Keratinocyte (primary cell): ENCODE measurements around the gene SPTLC2. TPM values are rescaled to one million over a fixed set of nuclear protein-coding genes. Genes with fewer than 3 reads are reported as not detected.

Source experiments
- DNase-seq: peaks from one replicate; pipeline ENCODE4 v3.0.0-alpha.2; 2011; ENCODE audit warnings: low read depth, missing footprints, low spot score
- FAIRE-seq: peaks from 2 replicates; lab custom pipeline; 2011; peaks lifted over from hg19 to GRCh38; lab: Jason Lieb, UNC
- H2AFZ ChIP-seq: 2 replicates; pipeline ENCODE4 v1.6.0; 2012; ENCODE audit warnings: low read length, control low read depth, inconsistent platforms; ENCODE audit not compliant: control insufficient read depth
- H3K27ac ChIP-seq: 2 replicates; pipeline ENCODE4 v1.5.1; 2011; ENCODE audit warnings: low read length; ENCODE audit not compliant: control insufficient read depth, insufficient read depth
- H3K27me3 ChIP-seq: 3 replicates; pipeline ENCODE4 v1.6.0; 2011; ENCODE audit warnings: low read length; ENCODE audit not compliant: control insufficient read depth, insufficient read depth; ENCODE audit errors: extremely low read depth
- H3K36me3 ChIP-seq, 2 experiments: 2 replicates in 1 of 2; 3 replicates in 1 of 2; pipeline ENCODE4 v1.5.1; 2011; ENCODE audit warnings: low read length in 2 of 2, mild to moderate bottlenecking in 1 of 2; ENCODE audit not compliant: control insufficient read depth in 2 of 2, insufficient read depth in 2 of 2; ENCODE audit errors: extremely low read depth in 1 of 2
- H3K4me1 ChIP-seq: 3 replicates; pipeline ENCODE4 v1.5.1; 2011; ENCODE audit warnings: low read length; ENCODE audit not compliant: control insufficient read depth, insufficient read depth; ENCODE audit errors: extremely low read depth
- H3K4me2 ChIP-seq: 3 replicates; pipeline ENCODE4 v1.6.0; 2011; ENCODE audit warnings: low read depth, low read length; ENCODE audit not compliant: control insufficient read depth, insufficient read depth; ENCODE audit errors: extremely low read depth
- H3K4me3 ChIP-seq, 3 experiments: fragments of 200-600 bp in 1 of 3; sonication (generic) in 1 of 3; 2 replicates in 2 of 3; 3 replicates in 1 of 3; pipeline ENCODE4 v1.5.1; 2011 to 2016; ENCODE audit warnings: low read length in 3 of 3, mild to moderate bottlenecking in 3 of 3, control low read depth in 2 of 3, inconsistent platforms in 1 of 3, low read depth in 1 of 3, mixed read lengths in 1 of 3, mixed run types in 1 of 3, moderate library complexity in 1 of 3; ENCODE audit not compliant: control insufficient read depth in 2 of 3, insufficient read depth in 2 of 3; ENCODE audit errors: extremely low read depth in 1 of 3
- H3K79me2 ChIP-seq: 2 replicates; pipeline ENCODE4 v1.6.0; 2012; ENCODE audit warnings: low read length; ENCODE audit not compliant: control insufficient read depth, insufficient read depth
- H3K9ac ChIP-seq: 3 replicates; pipeline ENCODE4 v1.6.0; 2011; ENCODE audit warnings: low read length; ENCODE audit not compliant: control insufficient read depth, insufficient read depth; ENCODE audit errors: extremely low read depth
- H3K9me1 ChIP-seq: 3 replicates; pipeline ENCODE4 v1.6.0; 2011; ENCODE audit warnings: low read length; ENCODE audit not compliant: control insufficient read depth, insufficient read depth; ENCODE audit errors: extremely low read depth
- H3K9me3 ChIP-seq: 2 replicates; pipeline ENCODE4 v1.5.1; 2012; ENCODE audit warnings: low read depth, low read length; ENCODE audit not compliant: control insufficient read depth
- H4K20me1 ChIP-seq: 3 replicates; pipeline ENCODE4 v1.6.0; 2011; ENCODE audit warnings: low read length; ENCODE audit not compliant: control insufficient read depth, insufficient read depth; ENCODE audit errors: extremely low read depth
- EZH2 ChIP-seq: IDR thresholded peaks from one replicate; pipeline ENCODE4 v1.6.1; 2012; ENCODE audit warnings: inconsistent platforms, mild to moderate bottlenecking, low read length, moderate library complexity
- dilution Hi-C: fragments of 300-500 bp; cut with MboI; formaldehyde crosslinking; loops from one replicate; pipeline ENCODE4 v1.7.0; 2020; ENCODE audit warnings: low sequenced_read_pairs; ENCODE audit not compliant: extremely low pct_ligation_motif_present
- polyA plus RNA-seq, 5 experiments: library from polyadenylated mRNA; depleted of rRNA in 3 of 5; stranded (reverse) in 3 of 5; stranded (forward) in 1 of 5; unstranded in 1 of 5; fragments of >200 nt; gene quantifications; 1 replicate in 1 of 5; 2 replicates in 3 of 5; 3 replicates in 1 of 5; pipeline versions ENCODE4 v1.2.1 to v1.2.3, GENCODE V29; 2011 to 2012; ENCODE audit warnings: missing spikeins in 2 of 5, low read depth in 1 of 5, low replicate concordance in 1 of 5
- TF ChIP-seq, protein P1 (sequence below), 3 experiments: IDR thresholded peaks in 1 of 3; conservative IDR thresholded peaks in 1 of 3; optimal IDR thresholded peaks in 1 of 3; 2 replicates in 2 of 3; 3 replicates in 1 of 3; pipeline versions ENCODE3 to v1.5.1; 2011; ENCODE audit warnings: low read length in 3 of 3, mild to moderate bottlenecking in 3 of 3, moderate library complexity in 2 of 3, control low read depth in 1 of 3, inconsistent platforms in 1 of 3; ENCODE audit not compliant: insufficient read depth in 2 of 3; ENCODE audit errors: extremely low read depth in 1 of 3

SPTLC2 gene
- polyA plus RNA-seq, 1 donor (not counting 4 experiments of a cell fraction or from before 2014, with no cell fraction given): 46.8 TPM

DNA sequence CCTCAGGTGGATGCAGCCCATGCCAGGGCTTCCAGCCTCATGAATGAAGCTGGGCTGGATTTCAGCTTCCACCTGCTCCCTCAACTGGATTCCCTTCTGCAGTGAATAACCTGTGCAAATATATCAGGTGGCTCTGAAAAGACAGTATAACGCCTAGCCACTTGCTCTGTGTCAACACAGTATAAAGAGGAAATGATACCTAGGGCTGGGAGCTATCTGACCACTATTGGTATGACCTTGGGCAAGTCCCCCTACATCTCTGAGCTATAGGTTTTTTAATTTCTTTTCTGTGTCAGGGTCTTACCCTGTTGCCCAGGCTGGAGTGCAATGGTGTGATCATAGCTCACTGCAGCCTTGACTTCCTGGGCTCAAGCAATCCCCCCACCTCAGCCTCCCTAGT lies 137.6 kb downstream of the SPTLC2 start:
- no peak for FAIRE-seq
- no peak for DNase-seq
- H4K20me1 ChIP-seq: no peaks in the 10 kb centered on the region
- no peaks in the 10 kb centered on the region for H3K36me3 ChIP-seq
- no peak overlapping the region for H3K4me2 ChIP-seq
- H2AFZ ChIP-seq: no peak overlapping the region
- H3K9me1 ChIP-seq: no peaks in the 10 kb centered on the region
- H3K27ac ChIP-seq: no peak overlapping the region
- no peak for TF ChIP-seq EZH2
- TF ChIP-seq, protein P1, sequence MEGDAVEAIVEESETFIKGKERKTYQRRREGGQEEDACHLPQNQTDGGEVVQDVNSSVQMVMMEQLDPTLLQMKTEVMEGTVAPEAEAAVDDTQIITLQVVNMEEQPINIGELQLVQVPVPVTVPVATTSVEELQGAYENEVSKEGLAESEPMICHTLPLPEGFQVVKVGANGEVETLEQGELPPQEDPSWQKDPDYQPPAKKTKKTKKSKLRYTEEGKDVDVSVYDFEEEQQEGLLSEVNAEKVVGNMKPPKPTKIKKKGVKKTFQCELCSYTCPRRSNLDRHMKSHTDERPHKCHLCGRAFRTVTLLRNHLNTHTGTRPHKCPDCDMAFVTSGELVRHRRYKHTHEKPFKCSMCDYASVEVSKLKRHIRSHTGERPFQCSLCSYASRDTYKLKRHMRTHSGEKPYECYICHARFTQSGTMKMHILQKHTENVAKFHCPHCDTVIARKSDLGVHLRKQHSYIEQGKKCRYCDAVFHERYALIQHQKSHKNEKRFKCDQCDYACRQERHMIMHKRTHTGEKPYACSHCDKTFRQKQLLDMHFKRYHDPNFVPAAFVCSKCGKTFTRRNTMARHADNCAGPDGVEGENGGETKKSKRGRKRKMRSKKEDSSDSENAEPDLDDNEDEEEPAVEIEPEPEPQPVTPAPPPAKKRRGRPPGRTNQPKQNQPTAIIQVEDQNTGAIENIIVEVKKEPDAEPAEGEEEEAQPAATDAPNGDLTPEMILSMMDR (optimal IDR thresholded peaks at IDR 0.05 in 1 of 3, IDR thresholded peaks at IDR 0.05 in 1 of 3, conservative IDR thresholded peaks at IDR 0.05 in 1 of 3; ENCODE audit: extremely low read depth in 1 of 3, insufficient read depth in 2 of 3, low read length in 3 of 3): no peak
- H3K9ac ChIP-seq: no peak overlapping the region
- dilution Hi-C loops: no loop called here
- H3K4me3 ChIP-seq: no peak overlapping the region
- no peaks in the 10 kb centered on the region for H3K9me3 ChIP-seq
- no peaks in the 10 kb centered on the region for H3K79me2 ChIP-seq
- no peaks in the 10 kb centered on the region for H3K4me1 ChIP-seq
- peaks cover 7% of the 10 kb centered on the region for H3K27me3 ChIP-seq

DNA sequence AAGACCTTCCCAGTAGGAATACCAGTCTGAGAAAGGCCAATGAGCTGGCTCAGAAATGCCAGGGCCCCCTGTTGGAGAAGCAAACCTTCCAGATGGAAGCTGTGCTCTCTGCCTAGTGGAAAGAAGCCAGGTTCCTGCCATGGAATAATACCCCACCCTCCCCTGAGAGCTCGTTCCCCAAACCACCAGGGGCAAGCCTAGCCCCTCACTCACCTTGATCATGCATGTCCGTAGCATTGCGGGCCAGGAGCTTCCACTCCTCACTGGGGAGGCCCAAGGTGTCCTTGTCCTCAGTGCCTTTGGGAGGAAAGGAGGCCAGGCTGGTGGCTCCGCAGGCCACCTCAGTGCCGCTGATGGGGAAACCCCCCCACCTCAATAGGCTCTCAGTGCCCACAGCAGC lies 138.4 kb downstream of the SPTLC2 start:
- no peak overlapping the region for H3K4me2 ChIP-seq
- H3K4me3 ChIP-seq: no peak overlapping the region

More for the DNA sequence above, 138.4 kb downstream of the SPTLC2 start:
- FAIRE-seq (no peak), DNase-seq (no peak)
- TF ChIP-seq, protein P1 (optimal IDR thresholded peaks at IDR 0.05 in 1 of 3, IDR thresholded peaks at IDR 0.05 in 1 of 3, conservative IDR thresholded peaks at IDR 0.05 in 1 of 3; ENCODE audit: extremely low read depth in 1 of 3, insufficient read depth in 2 of 3, low read length in 3 of 3): no peak
- no peak for TF ChIP-seq EZH2
- no peak overlapping the region for H2AFZ ChIP-seq
- no peaks in the 10 kb centered on the region for H3K9me3 ChIP-seq
- H3K4me1 ChIP-seq: no peaks in the 10 kb centered on the region
- no peak overlapping the region for H3K27ac ChIP-seq
- H3K27me3 ChIP-seq: peaks cover 7% of the 10 kb centered on the region
- no peak overlapping the region for H3K9ac ChIP-seq
- H3K36me3 ChIP-seq: no peaks in the 10 kb centered on the region
- H3K9me1 ChIP-seq: no peaks in the 10 kb centered on the region
- H4K20me1 ChIP-seq: no peaks in the 10 kb centered on the region
- dilution Hi-C loops: no loop called here
- no peaks in the 10 kb centered on the region for H3K79me2 ChIP-seq
